DND-41 (cell line): ENCODE results near the gene SLC34A3.
"Not testable (repeated sequence)": the region's sequence is repeated elsewhere in the genome, so short reads cannot be mapped to it uniquely, and the experiment has no call there.

ENCODE experiments used
- ATAC-seq: fragments of 200-7000 bp; cut with Tn5 transposase; 3 replicates; pipeline ENCODE4 v1.9.1; 2021; ENCODE audit warnings: low read depth; ENCODE audit not compliant: insufficient read depth
- DNase-seq: peaks from one replicate; pipeline ENCODE4 v3.0.0-alpha.2; 2020
- H2AFZ ChIP-seq: 2 replicates; pipeline ENCODE4 v1.6.0; 2012; ENCODE audit warnings: low read depth, low read length
- H3K27ac ChIP-seq: 2 replicates; pipeline ENCODE4 v1.5.1; 2012; ENCODE audit warnings: low read length, inconsistent platforms
- H3K27me3 ChIP-seq: fragments of 200-600 bp; sonication (generic); 2 replicates; pipeline ENCODE4 v1.6.0; 2012; ENCODE audit warnings: low read length, mild to moderate bottlenecking, inconsistent platforms; ENCODE audit not compliant: insufficient read depth, poor library complexity
- H3K36me3 ChIP-seq: 2 replicates; pipeline ENCODE4 v1.5.1; 2012; ENCODE audit warnings: low read length, inconsistent platforms; ENCODE audit not compliant: insufficient read depth
- H3K4me1 ChIP-seq: 2 replicates; pipeline ENCODE4 v1.5.1; 2012; ENCODE audit warnings: mild to moderate bottlenecking, low read length; ENCODE audit not compliant: insufficient read depth
- H3K4me2 ChIP-seq: 2 replicates; pipeline ENCODE4 v1.6.0; 2012; ENCODE audit warnings: mild to moderate bottlenecking, moderate library complexity, low read length, inconsistent platforms; ENCODE audit not compliant: insufficient read depth
- H3K4me3 ChIP-seq, 2 experiments: fragments of 200-600 bp in 1 of 2; shearing (Covaris generic) in 1 of 2; 2 replicates each; pipeline ENCODE4 v1.5.1; 2012 to 2016; ENCODE audit warnings: inconsistent platforms in 2 of 2, low read length in 2 of 2, mild to moderate bottlenecking in 2 of 2, low read depth in 1 of 2, moderate library complexity in 1 of 2
- H3K79me2 ChIP-seq: 2 replicates; pipeline ENCODE4 v1.6.0; 2012; ENCODE audit warnings: low read length, inconsistent platforms; ENCODE audit not compliant: insufficient read depth
- H3K9ac ChIP-seq: 2 replicates; pipeline ENCODE4 v1.6.0; 2012; ENCODE audit warnings: low read depth, mild to moderate bottlenecking, inconsistent platforms, low read length, moderate library complexity
- H3K9me3 ChIP-seq: 2 replicates; pipeline ENCODE4 v1.5.1; 2012; ENCODE audit warnings: low read length, moderate library complexity, mild to moderate bottlenecking, inconsistent platforms; ENCODE audit not compliant: insufficient read depth, severe bottlenecking
- H4K20me1 ChIP-seq: 2 replicates; pipeline ENCODE4 v1.6.0; 2012; ENCODE audit warnings: low read length; ENCODE audit not compliant: insufficient read depth
- EZH2 ChIP-seq: IDR thresholded peaks from 3 replicates; pipeline ENCODE4 v1.6.1; 2012; ENCODE audit warnings: borderline replicate concordance, low read depth, mild to moderate bottlenecking, moderate library complexity, low read length, inconsistent platforms; ENCODE audit not compliant: severe bottlenecking
- TF ChIP-seq, protein P1 (sequence below): IDR thresholded peaks from 2 replicates; pipeline ENCODE4 v1.5.1; 2012; ENCODE audit warnings: borderline replicate concordance, low read length, moderate library complexity, mild to moderate bottlenecking; ENCODE audit not compliant: poor library complexity, severe bottlenecking; ENCODE audit errors: extremely low read depth

Gene SLC34A3

DNA sequence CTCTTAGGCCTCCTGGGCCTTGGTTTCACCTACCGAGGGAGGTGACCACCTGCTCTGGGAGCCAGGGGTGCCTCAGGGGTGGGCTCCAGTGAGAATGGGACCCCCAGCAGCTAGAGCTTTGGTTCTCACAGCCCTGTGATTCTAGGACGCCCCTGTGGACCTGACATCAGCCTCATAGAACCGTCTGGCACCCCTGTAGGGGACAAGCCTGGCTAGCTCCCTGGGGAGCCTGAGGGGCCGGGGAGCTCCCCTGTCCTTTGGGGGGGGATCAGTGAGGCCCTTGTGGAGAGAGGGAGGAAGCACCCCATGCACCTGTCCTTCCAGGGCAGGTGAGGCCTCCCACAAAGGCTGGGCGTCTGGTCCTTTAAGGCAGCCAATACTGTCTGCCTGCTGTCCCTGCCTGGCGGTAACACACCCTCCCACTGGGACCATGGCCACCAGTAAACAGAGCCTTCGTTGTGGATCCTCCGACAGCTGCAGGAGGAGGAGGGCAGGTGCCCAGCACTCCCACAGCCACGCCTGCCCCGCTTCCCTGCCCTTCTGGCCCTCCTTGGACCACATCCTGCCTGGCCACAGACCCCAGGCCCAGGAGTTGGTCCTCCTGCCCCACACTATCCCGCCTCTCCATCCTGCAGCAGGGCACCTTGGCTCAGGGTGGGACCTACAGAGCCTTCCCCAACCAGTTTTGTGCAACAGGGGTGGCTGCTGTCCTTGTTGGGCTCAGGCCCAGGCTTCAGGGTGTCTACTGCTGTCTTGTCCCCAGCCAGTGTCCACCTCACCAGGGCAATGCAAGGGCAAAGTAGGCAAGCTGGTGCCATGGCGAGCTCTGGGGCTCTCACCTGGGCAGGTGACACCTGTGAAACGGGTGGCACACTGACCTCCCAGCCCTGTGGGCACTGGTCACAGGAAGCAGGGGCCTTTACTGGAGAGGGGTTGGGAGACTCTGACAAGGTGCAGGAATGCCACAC is 7.3 kb downstream of the SLC34A3 start:
- ATAC-seq: no peak
- Histone ChIP-seq H3K79me2 (peaks cover 25% of the 10 kb centered on the region), H3K9ac (no peak overlapping the region; the same call in 1 of the 2 replicates), H3K4me3 (no peak overlapping the region), H3K27ac (no peak overlapping the region), H2AFZ (no peak overlapping the region), H3K4me1 (peaks cover 50% of the 10 kb centered on the region), H3K4me2 (0 out of 2 replicates have a peak overlapping the region, but pooled peaks have one; percentile 12), H3K27me3 (no peaks in the 10 kb centered on the region), H3K9me3 (no peaks in the 10 kb centered on the region), H3K36me3 (peaks cover 15% of the 10 kb centered on the region), H4K20me1 (peaks cover 29% of the 10 kb centered on the region)
- TF ChIP-seq, protein P1, sequence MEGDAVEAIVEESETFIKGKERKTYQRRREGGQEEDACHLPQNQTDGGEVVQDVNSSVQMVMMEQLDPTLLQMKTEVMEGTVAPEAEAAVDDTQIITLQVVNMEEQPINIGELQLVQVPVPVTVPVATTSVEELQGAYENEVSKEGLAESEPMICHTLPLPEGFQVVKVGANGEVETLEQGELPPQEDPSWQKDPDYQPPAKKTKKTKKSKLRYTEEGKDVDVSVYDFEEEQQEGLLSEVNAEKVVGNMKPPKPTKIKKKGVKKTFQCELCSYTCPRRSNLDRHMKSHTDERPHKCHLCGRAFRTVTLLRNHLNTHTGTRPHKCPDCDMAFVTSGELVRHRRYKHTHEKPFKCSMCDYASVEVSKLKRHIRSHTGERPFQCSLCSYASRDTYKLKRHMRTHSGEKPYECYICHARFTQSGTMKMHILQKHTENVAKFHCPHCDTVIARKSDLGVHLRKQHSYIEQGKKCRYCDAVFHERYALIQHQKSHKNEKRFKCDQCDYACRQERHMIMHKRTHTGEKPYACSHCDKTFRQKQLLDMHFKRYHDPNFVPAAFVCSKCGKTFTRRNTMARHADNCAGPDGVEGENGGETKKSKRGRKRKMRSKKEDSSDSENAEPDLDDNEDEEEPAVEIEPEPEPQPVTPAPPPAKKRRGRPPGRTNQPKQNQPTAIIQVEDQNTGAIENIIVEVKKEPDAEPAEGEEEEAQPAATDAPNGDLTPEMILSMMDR: no peak
- no peak for TF ChIP-seq EZH2
- DNase-seq: no peak

DNA sequence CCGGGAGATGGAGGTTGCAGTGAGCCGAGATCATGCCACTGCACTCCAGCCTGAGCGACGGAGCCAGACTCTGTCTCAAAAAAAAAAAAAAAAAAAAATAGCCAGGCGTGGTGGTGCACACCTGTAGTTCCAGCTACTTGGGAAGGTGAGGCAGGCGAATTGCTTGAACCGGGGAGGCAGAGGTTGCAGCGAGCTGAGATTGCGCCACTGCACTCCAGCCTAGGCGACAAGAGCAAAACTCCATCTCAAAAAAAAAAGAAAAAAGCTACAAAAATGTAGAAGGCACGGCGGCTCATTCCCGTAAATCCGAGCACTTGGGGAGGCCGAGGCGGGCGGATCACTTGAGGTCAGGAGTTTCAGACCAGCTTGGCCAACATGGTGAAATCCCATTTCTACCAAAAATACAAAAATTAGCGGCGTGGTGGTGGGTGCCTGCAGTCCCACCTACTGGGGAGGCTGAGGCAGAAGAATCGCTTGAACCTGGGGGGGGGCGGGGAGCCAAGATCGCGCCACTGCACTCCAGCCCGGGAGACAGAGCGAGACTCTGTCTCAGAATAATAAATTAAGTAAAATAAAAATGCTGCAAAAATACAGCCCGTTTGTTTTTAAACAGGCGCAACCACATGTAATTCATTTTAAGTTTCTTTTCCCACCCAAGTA is 9.0 kb downstream of the SLC34A3 start:
- not testable (repeated sequence) for DNase-seq, ATAC-seq, H3K27me3 ChIP-seq, H3K9me3 ChIP-seq
- Histone ChIP-seq H3K4me1 (peaks cover 55% of the 10 kb centered on the region), H3K4me3 (peak overlapping the region; percentile 35 to 77; a peak in 3 of 4 replicates), H3K27ac (peak overlapping the region; percentile 89), H2AFZ (peak overlapping the region; percentile 68; the same call in 1 of the 2 replicates), H3K9ac (peak overlapping the region; percentile 89), H4K20me1 (peaks cover 44% of the 10 kb centered on the region), H3K4me2 (peak overlapping the region; percentile 91), H3K36me3 (peaks cover 25% of the 10 kb centered on the region), H3K79me2 (peaks cover 25% of the 10 kb centered on the region)

GRCh38 chr9:137240318-137240840 is 9.7 kb downstream of the SLC34A3 start:
- peak overlapping the region; percentile 68 for H2AFZ ChIP-seq
- no peaks in the 10 kb centered on the region for H3K27me3 ChIP-seq
- peaks cover 55% of the 10 kb centered on the region for H3K4me1 ChIP-seq
- peak overlapping the region; percentile 35 to 77; a peak in 3 of 4 replicates for H3K4me3 ChIP-seq
- H3K9me3 ChIP-seq: no peaks in the 10 kb centered on the region
- peaks cover 25% of the 10 kb centered on the region for H3K79me2 ChIP-seq
- no peak for TF ChIP-seq EZH2
- TF ChIP-seq, protein P1: no peak
- peak overlapping the region; percentile 89 for H3K9ac ChIP-seq
- H3K27ac ChIP-seq: peak overlapping the region; percentile 89
- peak overlapping the region; percentile 91 for H3K4me2 ChIP-seq
- peaks cover 49% of the 10 kb centered on the region for H4K20me1 ChIP-seq
- DNase-seq: peak; percentile 76
- ATAC-seq: peak; percentile 54
- H3K36me3 ChIP-seq: peaks cover 25% of the 10 kb centered on the region
